ENCODE data around the gene SEMA5A. TPM values are rescaled to one million over a fixed set of nuclear protein-coding genes. Genes with fewer than 3 reads are reported as not detected.
A peak's percentile ranks its signal among the peaks of the same experiment; 100 is the strongest.

Gene SEMA5A
- total RNA-seq, 1 donor = 57.0 TPM

- DNase-seq (ENCODE audit: low read depth) = no peak
- no peak overlapping the region for H3K4me3 ChIP-seq (ENCODE audit: low read depth, low read length)
- TF ChIP-seq, protein P1, sequence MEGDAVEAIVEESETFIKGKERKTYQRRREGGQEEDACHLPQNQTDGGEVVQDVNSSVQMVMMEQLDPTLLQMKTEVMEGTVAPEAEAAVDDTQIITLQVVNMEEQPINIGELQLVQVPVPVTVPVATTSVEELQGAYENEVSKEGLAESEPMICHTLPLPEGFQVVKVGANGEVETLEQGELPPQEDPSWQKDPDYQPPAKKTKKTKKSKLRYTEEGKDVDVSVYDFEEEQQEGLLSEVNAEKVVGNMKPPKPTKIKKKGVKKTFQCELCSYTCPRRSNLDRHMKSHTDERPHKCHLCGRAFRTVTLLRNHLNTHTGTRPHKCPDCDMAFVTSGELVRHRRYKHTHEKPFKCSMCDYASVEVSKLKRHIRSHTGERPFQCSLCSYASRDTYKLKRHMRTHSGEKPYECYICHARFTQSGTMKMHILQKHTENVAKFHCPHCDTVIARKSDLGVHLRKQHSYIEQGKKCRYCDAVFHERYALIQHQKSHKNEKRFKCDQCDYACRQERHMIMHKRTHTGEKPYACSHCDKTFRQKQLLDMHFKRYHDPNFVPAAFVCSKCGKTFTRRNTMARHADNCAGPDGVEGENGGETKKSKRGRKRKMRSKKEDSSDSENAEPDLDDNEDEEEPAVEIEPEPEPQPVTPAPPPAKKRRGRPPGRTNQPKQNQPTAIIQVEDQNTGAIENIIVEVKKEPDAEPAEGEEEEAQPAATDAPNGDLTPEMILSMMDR (IDR thresholded peaks at IDR 0.05; ENCODE audit: insufficient read depth, low read length) = no peak
Measured at GRCh38 chr5:9551567-9552537, 6.0 kb upstream of the SEMA5A start.

DNA sequence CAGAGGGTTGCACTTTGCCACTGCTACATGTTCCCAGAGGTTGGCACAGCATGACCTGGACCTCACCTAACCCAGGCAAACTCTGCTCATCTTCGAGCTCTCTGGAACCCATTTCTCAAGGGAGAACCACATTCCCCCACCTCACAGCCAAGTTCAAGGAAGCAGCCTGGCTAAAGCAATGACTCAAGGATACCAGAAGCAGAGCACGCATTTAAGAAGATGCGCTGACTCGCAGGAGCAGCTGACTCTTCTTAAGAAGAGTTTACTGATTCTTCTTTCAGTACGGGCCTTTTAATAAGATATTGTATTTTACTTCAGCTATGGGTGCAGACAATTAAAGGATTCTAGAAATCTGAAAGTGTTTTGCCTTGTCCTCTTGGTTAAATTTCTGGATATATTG, 4.1 kb upstream of the SEMA5A start:
- no peak for DNase-seq (ENCODE audit: low read depth)
- H3K4me3 ChIP-seq (ENCODE audit: low read depth, low read length) = no peak overlapping the region

DNA sequence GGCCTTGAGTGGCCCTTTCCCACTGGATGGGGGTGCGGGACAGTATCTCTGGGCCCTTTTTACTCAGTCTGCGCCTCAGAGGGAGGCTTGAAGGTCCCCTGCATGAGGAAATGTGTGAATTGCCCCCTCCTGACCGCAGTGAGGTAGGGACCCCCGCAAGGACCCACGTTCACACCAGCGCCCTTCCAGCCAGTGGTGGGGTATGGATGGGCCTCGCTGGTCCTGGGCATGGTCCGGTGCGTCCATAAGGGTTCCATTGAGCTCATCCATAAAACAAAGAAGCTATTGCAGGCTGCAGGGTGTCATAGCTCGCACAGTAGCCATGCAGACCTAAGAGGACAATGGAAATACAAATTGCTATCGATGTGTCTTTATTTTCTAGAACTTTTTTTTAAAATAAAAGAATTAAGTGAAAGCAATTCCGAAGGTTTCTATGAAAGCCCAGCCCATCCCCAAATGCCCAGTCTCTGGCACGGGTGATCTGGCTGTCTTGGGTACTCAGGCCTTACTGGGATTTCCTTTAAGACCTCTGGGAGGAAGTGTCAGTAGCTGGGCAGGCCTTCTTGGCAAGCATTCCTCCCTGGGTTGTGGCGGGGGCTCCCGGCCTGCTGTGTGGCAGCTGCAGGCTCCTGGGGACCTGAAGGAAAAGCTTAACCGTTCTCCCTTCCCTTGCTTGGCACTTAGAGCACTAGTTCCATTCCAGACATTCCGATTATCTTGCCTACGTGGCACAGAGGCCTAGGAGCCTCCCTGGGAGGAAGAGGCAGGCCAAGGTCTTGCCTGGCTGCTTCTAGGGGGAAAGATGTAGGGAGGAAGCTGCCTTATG, 1.5 kb upstream of the SEMA5A start:
- H3K4me3 ChIP-seq (ENCODE audit: low read depth, low read length) = peak overlapping the region; percentile 92
- TF ChIP-seq, protein P1 (IDR thresholded peaks at IDR 0.05; ENCODE audit: insufficient read depth, low read length) = no peak
- peak; percentile 91 for DNase-seq (ENCODE audit: low read depth)

More for the DNA sequence above, 4.1 kb upstream of the SEMA5A start:
- TF ChIP-seq, protein P1 (IDR thresholded peaks at IDR 0.05; ENCODE audit: insufficient read depth, low read length) = no peak

- H3K4me3 ChIP-seq (ENCODE audit: low read depth, low read length) = peak overlapping the region; percentile 90
- DNase-seq (ENCODE audit: low read depth) = no peak
- TF ChIP-seq, protein P1 (IDR thresholded peaks at IDR 0.05; ENCODE audit: insufficient read depth, low read length) = no peak
Measured at GRCh38 chr5:9545136-9545991, 511 bp downstream of the SEMA5A start.

- peak overlapping the region; percentile 90 for H3K4me3 ChIP-seq (ENCODE audit: low read depth, low read length)
- peak; percentile 83 for DNase-seq (ENCODE audit: low read depth)
- TF ChIP-seq, protein P1 (IDR thresholded peaks at IDR 0.05; ENCODE audit: insufficient read depth, low read length) = peak; percentile 96
Measured at GRCh38 chr5:9544502-9545135, 1.3 kb downstream of the SEMA5A start.

Data from fibroblast of the aortic adventitia (primary cell).